OCI-LY1 (cell line): ENCODE data around the gene RHOBTB3.
"Not testable (repeated sequence)": the region's sequence is repeated elsewhere in the genome, so short reads cannot be mapped to it uniquely, and the experiment has no call there.

Experiments used
- H2AFZ ChIP-seq: fragments of 200-600 bp; sonication (generic), shearing (Covaris generic); 2 replicates; pipeline ENCODE4 v1.6.0; 2014; ENCODE audit warnings: antibody characterized with exemption, mild to moderate bottlenecking, low read length
- H3F3A ChIP-seq: fragments of 200-600 bp; sonication (generic), shearing (Covaris generic); 2 replicates; pipeline ENCODE4 v1.6.0; 2014; ENCODE audit warnings: mild to moderate bottlenecking, antibody characterized with exemption, low read length, moderate library complexity; ENCODE audit not compliant: insufficient read depth
- H3K27ac ChIP-seq: fragments of 200-600 bp; sonication (generic); 2 replicates; pipeline ENCODE4 v1.5.1; 2014; ENCODE audit warnings: low read length, mixed run types, mild to moderate bottlenecking, low read depth; ENCODE audit not compliant: poor library complexity, severe bottlenecking
- H3K27me3 ChIP-seq: fragments of 200-600 bp; sonication (generic); 2 replicates; pipeline ENCODE4 v1.6.0; 2014; ENCODE audit warnings: antibody characterized with exemption, mild to moderate bottlenecking, low read length, moderate library complexity; ENCODE audit not compliant: insufficient read depth
- H3K36me3 ChIP-seq: fragments of 200-600 bp; sonication (generic); 2 replicates; pipeline ENCODE4 v1.6.1; 2014; ENCODE audit warnings: mild to moderate bottlenecking, antibody characterized with exemption, low read length, moderate library complexity, mixed read lengths; ENCODE audit not compliant: insufficient read depth
- H3K4me1 ChIP-seq: fragments of 200-600 bp; sonication (generic); 2 replicates; pipeline ENCODE4 v1.5.1; 2014; ENCODE audit warnings: mild to moderate bottlenecking, low read length, moderate library complexity; ENCODE audit not compliant: insufficient read depth, severe bottlenecking
- H3K4me2 ChIP-seq: fragments of 200-600 bp; sonication (generic), shearing (Covaris generic); 2 replicates; pipeline ENCODE4 v1.6.1; 2014; ENCODE audit warnings: low read length
- H3K4me3 ChIP-seq: fragments of 200-600 bp; sonication (generic); 2 replicates; pipeline ENCODE4 v1.5.1; 2014; ENCODE audit warnings: low read length, low read depth, mild to moderate bottlenecking, mixed read lengths; ENCODE audit not compliant: poor library complexity, severe bottlenecking
- H3K79me2 ChIP-seq: fragments of 200-600 bp; shearing (Covaris generic); 2 replicates; pipeline ENCODE4 v1.6.1; 2016; ENCODE audit warnings: mixed run types, low read length, mixed read lengths; ENCODE audit not compliant: insufficient read depth
- H3K9ac ChIP-seq: fragments of 200-600 bp; sonication (generic), shearing (Covaris generic); 2 replicates; pipeline ENCODE4 v1.6.1; 2014; ENCODE audit warnings: mild to moderate bottlenecking, low read length, mixed read lengths
- H3K9me2 ChIP-seq: fragments of 200-600 bp; sonication (generic), shearing (Covaris generic); 2 replicates; pipeline ENCODE4 v1.6.1; 2014; ENCODE audit warnings: low read depth, mild to moderate bottlenecking, low read length, mixed read lengths
- H3K9me3 ChIP-seq: fragments of 200-600 bp; shearing (Covaris generic); 2 replicates; pipeline ENCODE4 v1.6.1; 2014; ENCODE audit warnings: low read length, mixed read lengths
- H4K20me1 ChIP-seq: fragments of 200-600 bp; sonication (generic), shearing (Covaris generic); 2 replicates; pipeline ENCODE4 v1.6.0; 2016; ENCODE audit warnings: mild to moderate bottlenecking, low read length; ENCODE audit not compliant: insufficient read depth
- EZH2 ChIP-seq: fragments of 200-600 bp; sonication (generic), shearing (Covaris generic); IDR thresholded peaks from 2 replicates; pipeline ENCODE4 v1.8.0; 2017; ENCODE audit warnings: borderline replicate concordance, mixed run types, mild to moderate bottlenecking, antibody characterized with exemption, low read length, moderate library complexity, mixed read lengths
- TF ChIP-seq, protein P1 (sequence below): fragments of 200-600 bp; sonication (generic), shearing (Covaris generic); IDR thresholded peaks from 2 replicates; pipeline ENCODE4 v1.5.1; 2017; ENCODE audit warnings: mild to moderate bottlenecking, antibody characterized with exemption, low read length, moderate library complexity, mixed read lengths

RHOBTB3 gene

GRCh38 chr5:95711501-95712346 is 19.4 kb upstream of the RHOBTB3 start:
- no peak overlapping the region for H3K27ac ChIP-seq
- TF ChIP-seq EZH2, result no peak
- TF ChIP-seq, protein P1, sequence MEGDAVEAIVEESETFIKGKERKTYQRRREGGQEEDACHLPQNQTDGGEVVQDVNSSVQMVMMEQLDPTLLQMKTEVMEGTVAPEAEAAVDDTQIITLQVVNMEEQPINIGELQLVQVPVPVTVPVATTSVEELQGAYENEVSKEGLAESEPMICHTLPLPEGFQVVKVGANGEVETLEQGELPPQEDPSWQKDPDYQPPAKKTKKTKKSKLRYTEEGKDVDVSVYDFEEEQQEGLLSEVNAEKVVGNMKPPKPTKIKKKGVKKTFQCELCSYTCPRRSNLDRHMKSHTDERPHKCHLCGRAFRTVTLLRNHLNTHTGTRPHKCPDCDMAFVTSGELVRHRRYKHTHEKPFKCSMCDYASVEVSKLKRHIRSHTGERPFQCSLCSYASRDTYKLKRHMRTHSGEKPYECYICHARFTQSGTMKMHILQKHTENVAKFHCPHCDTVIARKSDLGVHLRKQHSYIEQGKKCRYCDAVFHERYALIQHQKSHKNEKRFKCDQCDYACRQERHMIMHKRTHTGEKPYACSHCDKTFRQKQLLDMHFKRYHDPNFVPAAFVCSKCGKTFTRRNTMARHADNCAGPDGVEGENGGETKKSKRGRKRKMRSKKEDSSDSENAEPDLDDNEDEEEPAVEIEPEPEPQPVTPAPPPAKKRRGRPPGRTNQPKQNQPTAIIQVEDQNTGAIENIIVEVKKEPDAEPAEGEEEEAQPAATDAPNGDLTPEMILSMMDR, result no peak

GRCh38 chr5:95712347-95712958 is 18.7 kb upstream of the RHOBTB3 start:
- Histone ChIP-seq H3K4me3 (no peak overlapping the region), H3K27ac (no peak overlapping the region), H3K36me3 (no peaks in the 10 kb centered on the region), H3K9ac (no peak overlapping the region), H3K4me1 (no peaks in the 10 kb centered on the region), H2AFZ (no peak overlapping the region), H3K9me2 (no peaks in the 10 kb centered on the region), H3K79me2 (no peaks in the 10 kb centered on the region), H4K20me1 (no peaks in the 10 kb centered on the region), H3K27me3 (no peaks in the 10 kb centered on the region), H3F3A (no peaks in the 10 kb centered on the region), H3K9me3 (no peaks in the 10 kb centered on the region), H3K4me2 (no peak overlapping the region)
- TF ChIP-seq EZH2, result no peak
- TF ChIP-seq, protein P1, result no peak

More at GRCh38 chr5:95711501-95712346, 19.4 kb upstream of the RHOBTB3 start:
- no peaks in the 10 kb centered on the region for H3F3A ChIP-seq
- H3K9me2 ChIP-seq, result no peaks in the 10 kb centered on the region
- no peaks in the 10 kb centered on the region for H3K9me3 ChIP-seq
- H3K4me3 ChIP-seq, result no peak overlapping the region
- H3K9ac ChIP-seq, result no peak overlapping the region
- H4K20me1 ChIP-seq, result no peaks in the 10 kb centered on the region
- H3K4me2 ChIP-seq, result no peak overlapping the region
- H3K27me3 ChIP-seq, result no peaks in the 10 kb centered on the region
- no peaks in the 10 kb centered on the region for H3K79me2 ChIP-seq
- no peaks in the 10 kb centered on the region for H3K36me3 ChIP-seq
- H2AFZ ChIP-seq, result no peak overlapping the region
- no peaks in the 10 kb centered on the region for H3K4me1 ChIP-seq

DNA sequence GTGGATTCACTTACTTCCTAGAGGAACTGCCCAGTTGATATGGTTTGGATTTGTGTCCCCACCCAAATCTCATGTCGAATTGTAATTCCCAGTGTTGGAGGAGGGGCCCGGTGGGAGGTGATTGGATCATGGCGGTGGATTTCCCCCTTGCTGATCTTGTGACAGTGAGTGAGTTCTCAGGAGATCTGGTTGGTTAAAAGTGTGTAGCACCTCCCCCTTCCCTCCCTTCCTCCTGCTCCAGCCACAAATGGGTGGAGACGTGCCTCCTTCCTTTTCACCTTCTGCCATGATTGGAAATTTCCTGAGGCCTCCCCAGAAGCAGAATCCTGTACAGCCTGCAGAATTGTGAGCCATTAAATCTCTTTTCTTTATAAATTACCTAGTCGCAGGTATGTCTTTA is 17.9 kb upstream of the RHOBTB3 start:
- H3K9me3 ChIP-seq, H2AFZ ChIP-seq, H3K4me3 ChIP-seq, H3K9me2 ChIP-seq, H3K27me3 ChIP-seq, H4K20me1 ChIP-seq, H3K79me2 ChIP-seq, H3K9ac ChIP-seq, H3K4me1 ChIP-seq, H3K36me3 ChIP-seq, H3K27ac ChIP-seq, H3F3A ChIP-seq, H3K4me2 ChIP-seq: not testable (repeated sequence)
